Glomerular endothelial cell (primary cell): ENCODE measurements around the gene IL16. TPM values are rescaled to one million over a fixed set of nuclear protein-coding genes. Genes with fewer than 3 reads are reported as not detected.
"Not testable (repeated sequence)": the region's sequence is repeated elsewhere in the genome, so short reads cannot be mapped to it uniquely, and the experiment has no call there.

Experiments used
- DNase-seq: peaks from one replicate; pipeline ENCODE4 v3.0.0-alpha.2; 2011; ENCODE audit warnings: low read depth, low spot score; ENCODE audit errors: extremely low read depth
- total RNA-seq: library from RNA; depleted of rRNA; stranded (reverse); fragments of >200 nt; gene quantifications from 2 replicates; pipeline ENCODE4 v1.2.3, GENCODE V29; 2015

Gene IL16
- total RNA-seq, 1 donor from 2014 or later = 3.3 TPM

DNA sequence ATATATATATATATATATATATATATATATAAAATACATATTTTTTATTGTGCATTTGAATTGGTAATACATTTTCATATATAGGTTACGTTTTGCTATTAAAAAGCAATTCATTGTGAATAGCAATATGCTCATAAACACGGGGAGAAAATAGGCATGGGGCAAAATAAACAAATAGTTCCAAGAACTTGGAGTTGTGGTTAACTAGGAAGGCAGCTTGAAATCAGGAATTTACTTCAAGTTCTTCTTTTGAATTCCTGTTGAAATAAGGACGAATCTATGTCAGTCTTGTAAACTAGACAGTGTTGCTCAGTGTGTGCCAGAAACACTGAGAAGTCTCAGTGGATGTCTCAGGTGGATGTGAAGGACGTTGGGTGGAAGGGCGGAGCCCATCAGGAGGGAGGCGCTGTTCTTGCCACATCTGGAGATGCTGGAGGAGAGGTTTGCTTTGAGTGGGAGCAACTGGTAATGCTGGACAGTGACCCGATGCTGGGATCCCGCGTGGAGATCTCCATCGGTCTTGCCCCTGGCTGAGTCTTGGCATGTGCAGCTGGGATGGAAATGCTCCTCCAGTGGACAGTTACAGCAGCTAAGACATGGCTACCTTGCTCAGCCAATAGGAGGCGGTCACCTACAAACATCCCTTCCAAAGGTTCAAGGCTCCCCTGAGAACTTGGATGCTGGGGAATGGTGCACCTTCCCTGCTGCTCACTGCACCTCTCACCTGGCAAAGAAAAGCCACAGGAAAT lies 2.5 kb downstream of the IL16 start:
- no peak for DNase-seq

DNA sequence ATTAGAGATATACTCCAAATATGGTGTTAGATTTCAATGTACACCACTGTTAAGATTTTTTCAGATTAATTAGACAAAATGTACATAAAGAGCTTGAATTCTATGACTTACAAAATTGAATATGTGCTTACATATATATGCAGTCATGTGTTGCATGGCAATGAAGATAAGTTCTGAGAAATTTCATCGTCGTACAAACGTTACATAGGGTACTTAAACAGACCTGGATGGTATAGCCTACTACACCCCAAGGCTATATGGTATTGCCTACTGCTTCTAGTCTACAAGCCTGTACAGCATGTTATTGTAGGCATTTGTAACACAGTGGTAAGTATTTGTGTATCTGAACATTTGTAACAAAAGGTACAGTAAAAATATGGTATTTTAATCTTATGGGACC lies 9.3 kb downstream of the IL16 start:
- no peak for DNase-seq

DNA sequence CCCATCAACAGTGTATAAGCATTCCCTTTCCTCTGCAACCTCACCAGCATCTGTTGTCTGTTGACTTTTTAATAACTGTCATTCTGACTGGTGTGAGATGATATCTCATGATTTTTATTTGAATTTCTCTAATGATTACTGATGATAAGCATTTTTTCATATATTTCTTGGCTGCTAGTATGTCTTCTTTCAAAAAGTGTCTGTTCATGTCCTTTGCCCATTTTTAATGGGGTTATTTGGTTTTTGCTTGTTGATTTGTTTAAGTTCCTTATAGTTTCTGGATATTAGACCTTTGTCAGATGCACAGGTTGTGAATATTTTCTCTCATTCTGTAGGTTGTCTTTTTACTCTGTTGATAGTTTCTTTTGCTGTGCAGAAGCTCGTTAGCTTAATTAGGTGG lies 11.3 kb downstream of the IL16 start:
- DNase-seq = not testable (repeated sequence)

DNA sequence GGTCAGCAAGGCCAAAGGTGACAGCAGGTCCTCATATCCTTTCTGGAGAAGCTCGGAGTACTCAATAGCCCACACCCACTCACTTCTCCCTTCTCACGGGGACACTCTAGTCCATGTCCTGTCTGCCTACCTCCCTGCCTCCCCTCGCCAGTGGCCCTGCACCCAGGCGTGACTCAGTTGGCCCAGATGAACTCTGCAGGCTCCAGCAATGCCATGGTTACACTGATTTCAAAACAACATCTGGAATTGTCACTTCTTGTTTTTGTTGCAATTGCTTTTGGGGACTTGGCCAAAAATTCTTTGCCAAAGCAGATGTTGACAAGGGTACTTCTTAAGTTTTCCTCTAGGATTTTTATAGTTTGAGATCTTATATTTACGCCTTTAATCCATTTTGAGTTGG lies 13.0 kb downstream of the IL16 start:
- DNase-seq = no peak

DNA sequence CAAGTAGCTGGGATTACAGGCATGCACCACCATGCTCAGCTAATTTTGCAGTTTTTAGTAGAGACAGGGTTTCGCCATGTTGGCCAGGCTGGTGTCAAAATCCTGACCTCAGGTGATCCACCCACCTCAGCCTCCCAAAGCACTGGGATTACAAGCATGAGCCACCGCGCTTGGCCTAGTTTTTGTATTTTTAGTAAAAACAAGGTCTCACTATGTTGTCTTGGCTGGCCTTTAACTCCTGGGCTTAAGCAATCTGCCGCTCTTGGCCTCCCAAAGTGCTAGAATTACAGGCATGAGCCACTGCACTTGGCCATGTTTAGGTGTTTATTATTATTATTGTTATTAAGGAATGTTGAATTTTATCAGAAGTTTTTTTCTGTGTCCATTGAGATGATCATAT lies 14.7 kb downstream of the IL16 start:
- no peak for DNase-seq

DNA sequence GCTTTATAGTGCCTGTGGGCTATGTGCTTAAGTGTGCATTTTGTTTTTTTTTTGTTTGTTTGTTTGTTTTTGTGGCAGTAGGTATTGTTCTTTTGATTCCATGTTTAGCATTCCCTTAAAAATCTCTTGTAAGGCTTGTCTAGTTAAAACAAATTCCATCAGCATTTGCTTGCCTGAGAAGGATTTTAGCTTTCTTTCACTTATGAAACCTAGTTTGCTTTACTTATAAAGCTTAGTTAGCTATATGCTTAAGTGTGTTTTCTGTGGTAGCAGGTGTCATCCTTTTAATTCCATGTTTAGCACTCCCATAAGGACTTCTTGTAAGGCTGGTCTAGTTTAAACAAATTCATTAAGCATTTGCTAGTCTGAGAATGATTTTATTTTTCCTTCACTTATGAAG lies 17.3 kb downstream of the IL16 start:
- DNase-seq = no peak

DNA sequence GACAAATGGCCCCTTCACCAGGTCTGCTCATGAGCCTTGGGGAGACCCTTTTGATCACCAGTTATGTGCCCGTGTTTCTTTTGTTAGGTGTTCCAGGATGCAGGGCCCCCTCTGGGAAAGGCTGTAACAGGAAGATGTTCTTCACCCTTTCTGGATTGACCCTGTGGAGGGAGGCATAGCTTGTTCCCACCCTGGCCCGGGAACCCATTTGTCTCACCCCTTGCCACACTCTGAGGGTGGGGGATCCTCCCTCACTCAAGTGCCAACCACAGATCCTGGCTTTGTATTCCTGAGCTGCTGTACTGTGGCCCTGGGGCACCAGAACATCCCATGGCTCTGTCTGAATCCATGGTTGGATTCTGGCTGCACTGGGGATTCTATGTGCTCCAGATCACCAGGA lies 18.9 kb downstream of the IL16 start:
- DNase-seq = no peak

DNA sequence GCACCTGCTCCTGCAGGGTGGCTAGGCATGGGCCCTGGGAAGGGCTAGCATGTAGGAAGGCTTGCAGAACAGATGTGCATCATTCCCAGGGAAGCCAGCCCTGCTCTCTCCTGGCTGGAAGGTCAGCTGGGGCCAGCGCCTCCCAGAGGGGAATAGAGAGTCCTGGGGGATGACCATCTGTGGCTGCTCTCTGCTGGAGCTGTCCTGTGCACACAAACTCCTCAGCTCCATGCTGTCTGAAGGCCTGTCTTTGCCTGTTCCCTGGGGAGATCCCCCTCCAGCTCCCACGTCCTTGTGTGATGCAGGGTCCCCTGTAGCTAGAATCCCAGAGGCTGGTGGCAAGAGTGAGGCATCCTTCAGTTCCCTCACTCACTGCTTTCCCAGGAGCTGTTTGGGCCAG lies 19.3 kb downstream of the IL16 start:
- no peak for DNase-seq

DNA sequence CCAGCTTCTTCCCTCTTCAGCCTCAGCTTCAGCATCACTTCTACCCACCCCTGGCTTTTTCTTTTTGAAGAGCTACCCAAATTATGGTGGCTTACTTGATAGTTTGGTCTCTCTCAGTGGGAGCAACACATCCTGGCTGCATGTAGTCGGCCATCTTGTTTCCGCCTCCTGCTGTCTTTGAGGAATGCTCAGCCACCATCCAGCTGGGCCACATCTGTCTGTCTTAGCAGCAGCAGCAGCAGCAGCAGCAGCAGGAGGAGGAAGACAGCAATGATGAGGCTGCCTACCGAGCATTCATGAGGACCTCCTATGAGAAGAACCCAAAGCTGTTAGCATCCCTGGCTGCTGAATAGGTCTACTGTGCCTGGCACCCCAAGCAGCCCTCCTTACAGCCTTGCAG lies 19.7 kb downstream of the IL16 start:
- DNase-seq = no peak

DNA sequence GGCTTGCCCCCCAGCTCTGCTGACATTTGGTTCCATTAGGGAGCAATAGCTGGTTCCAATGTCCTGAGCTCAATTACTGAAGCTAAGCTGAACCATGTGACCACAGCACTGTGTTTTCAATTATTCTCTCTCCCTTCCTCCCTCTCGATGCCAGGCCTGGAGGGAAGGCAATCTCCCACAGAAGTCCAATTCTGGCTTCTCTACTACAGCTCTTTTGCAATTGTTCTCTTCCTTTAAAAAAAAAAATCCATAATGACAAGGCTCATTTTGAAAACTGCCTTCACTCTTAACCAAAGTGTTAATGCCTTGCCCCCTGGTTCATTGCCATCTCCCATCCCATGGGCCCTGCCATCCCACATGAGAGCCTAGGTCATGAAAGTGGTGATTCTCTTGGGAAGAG lies 24.8 kb downstream of the IL16 start:
- no peak for DNase-seq

DNA sequence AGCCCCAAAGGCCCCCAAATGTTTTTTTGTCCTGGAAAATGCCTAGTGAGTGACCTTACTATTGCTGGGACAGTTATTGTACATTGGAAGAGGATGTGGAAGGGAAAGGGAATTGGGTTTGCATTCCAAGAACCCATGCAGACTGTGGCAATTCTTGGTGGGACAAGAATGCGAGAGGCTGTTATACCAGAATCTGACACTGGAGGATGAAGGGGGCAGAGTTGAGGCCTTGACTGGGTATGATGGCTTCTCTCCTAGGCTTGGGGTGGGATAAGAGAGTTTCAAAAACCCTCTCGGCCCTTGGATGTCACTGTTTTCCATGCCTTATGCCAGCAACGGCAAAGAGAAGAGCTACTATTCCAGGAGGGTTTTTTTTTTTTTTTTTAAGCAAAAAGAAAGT lies 25.3 kb downstream of the IL16 start:
- DNase-seq = no peak

DNA sequence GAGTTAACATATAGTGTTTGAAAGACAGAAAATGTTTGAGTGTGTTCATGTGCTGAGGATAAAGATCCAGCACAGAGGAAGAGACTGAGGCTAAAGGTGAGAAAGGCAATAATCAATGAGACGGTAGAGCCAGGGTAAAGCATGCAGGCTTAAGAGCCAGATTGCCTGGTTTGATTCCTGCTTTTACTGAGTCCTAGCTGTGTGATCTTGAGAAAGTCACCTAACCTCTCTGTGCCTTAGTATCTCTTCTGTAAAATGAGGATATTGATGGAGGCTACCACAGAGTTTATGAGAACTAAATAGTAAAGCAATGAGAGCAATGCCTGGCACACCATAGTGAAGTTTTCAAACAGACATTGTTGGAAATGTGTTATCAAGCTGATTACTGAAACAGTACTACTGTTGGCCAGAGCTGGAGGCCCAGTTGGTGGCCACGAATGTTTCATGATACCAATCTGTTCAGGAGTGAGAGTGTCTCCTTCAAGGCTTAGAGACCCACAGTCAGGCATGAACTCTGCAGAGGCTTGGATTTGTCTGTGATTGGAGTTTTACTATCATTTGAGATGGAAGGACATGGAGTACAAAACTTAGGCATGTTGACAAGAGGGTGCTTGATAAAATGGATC lies 26.8 kb downstream of the IL16 start:
- no peak for DNase-seq

DNA sequence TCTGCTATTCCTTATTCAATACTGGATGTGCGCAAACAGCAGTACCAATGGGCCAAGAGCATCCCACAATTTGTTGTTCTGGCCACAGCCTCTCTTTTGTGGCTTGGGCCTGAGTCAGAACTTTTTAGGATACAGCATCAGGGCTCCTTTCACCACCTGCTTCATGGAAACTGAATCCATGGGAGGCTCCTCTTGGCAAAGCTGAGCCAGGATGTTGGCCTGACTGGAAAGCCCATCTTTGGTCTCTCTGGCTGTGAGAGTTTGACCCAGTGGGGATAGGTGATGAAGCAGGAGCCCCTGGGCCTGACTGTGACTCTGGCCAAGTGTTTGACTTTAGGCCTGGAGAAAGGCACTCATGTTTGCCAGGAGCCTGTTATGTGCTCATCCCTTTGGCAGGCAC lies 27.6 kb downstream of the IL16 start:
- no peak for DNase-seq

DNA sequence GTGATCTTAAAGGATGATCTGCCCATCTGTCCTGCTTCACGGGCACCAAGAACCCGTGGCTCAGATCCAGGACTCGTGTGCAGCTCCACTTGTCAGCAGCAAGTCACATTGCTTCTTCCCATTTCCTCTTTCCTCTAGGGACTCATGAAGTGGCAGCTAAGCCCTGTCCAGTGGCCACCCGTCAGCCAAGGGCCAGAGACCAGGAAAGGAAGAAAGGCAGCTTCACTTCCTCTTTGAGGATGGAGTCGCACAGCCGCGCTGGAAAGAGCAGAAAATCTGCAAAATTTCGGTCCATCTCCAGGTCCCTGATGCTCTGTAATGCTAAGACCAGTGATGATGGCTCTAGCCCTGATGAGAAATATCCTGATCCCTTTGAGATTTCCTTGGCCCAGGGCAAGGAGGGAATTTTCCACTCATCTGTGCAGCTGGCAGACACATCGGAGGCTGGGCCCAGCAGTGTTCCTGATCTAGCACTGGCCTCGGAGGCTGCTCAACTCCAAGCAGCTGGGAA lies 28.5 kb downstream of the IL16 start:
- DNase-seq = no peak

DNA sequence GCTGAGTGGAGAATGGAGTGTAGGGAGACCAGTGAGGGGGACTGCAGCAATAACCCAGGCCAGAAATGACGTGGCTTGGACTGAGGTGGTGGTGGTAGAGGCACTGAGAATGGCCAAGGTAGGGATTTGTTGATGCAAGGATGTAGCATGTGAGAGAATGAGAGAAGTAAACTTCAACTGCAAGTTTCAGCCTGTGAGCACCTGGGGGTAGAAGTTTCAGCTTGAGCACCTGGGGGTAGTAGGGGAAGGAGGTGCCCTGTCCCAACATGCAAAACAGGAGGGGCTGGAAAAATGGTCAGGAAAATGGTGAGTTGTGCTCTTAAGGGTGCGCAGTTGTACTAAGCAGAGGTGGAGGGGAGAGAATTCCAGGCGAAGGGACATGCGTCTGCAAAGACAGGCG lies 31.0 kb downstream of the IL16 start:
- no peak for DNase-seq

DNA sequence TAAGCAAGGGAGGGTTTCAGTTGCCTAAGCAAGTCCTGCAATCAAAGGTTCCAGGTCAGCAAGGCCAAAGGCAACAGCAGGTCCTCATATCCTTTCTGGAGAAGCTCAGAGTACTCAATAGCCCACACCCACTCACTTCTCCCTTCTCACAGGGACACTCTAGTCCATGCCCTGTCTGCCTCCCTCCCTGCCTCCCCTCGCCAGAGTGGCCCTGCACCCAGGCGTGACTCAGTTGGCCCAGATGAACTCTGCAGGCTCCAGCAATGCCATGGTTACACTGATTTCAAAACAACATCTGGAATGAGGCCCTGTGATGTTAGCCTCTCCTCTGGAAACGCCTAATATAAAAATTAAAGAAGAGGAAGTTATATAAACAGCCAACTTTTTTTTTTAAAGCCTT lies 32.9 kb downstream of the IL16 start:
- no peak for DNase-seq

DNA sequence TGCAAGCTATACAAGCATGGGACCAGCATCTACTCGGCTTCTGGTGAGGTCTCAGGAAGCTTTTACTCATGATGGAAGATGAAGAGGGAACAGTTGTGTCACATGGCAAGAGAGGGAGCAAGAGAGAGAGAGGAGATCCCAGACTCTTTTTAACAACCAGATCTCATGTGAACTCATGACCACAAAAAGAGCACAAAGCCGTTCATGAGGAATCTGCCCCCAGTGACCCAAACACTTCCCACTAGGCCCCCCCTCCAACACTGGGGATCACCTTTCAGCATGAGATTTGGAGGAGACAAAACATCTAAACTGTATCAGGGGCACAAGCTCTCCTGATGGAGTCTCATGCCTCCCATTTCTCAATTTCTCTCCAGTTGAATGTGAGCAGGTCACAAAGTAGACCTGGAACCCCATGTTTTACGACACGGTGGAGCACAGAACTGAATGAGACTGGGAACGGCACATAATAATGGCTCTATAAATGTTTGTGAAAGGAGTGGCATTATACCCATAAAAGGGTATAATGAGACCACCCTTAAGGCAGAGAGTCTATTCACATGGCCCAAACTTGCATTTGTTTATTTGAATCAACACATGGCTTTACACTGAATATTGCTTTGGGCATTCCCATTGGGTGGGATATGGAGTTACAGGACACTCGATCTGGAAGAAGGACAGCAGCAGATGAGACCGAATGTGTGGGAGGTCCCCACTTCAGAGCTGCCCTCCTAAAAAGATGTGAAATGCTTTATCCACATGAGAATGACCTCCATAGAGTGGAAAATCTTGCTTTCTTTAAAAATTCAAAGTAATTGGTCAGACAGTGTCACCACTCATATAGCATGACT lies 38.8 kb downstream of the IL16 start:
- DNase-seq = no peak

DNA sequence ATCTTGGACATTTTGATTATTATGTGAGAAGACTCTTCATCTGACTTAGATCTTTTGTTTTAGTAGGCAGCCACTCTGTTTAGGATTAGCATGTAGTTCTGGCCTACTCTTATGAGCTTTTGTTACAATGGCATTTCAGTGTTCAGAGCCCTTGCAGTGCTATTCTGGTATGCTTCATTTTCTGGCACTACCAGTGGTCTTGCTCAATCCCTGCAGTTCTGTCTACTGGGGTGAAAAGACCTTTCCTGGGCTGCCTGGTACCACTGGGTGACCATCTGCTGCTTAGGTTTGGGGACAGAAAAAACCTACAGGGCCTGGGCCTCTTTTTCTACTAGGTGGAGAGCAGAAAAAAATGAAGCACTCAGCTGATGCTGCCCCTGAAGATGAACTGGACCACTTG lies 42.5 kb downstream of the IL16 start:
- DNase-seq = no peak

DNA sequence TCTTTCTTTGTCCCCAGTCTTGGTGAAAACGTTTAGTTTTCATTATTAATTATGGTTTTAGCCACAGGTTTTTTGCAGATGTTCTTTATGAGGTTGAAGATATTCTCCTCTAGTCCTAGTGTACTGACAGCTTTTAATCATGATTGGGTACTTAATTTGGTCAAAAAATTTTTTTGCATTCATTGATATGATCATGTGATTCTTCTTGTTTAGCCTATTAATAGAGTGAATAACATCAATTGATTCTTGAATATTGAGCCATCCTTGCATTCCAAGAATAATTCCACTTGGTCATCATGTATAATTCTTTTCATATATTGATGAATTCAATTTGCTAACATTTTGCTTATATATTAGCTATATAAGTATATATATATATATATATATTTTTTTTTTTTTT lies 46.1 kb downstream of the IL16 start:
- no peak for DNase-seq

DNA sequence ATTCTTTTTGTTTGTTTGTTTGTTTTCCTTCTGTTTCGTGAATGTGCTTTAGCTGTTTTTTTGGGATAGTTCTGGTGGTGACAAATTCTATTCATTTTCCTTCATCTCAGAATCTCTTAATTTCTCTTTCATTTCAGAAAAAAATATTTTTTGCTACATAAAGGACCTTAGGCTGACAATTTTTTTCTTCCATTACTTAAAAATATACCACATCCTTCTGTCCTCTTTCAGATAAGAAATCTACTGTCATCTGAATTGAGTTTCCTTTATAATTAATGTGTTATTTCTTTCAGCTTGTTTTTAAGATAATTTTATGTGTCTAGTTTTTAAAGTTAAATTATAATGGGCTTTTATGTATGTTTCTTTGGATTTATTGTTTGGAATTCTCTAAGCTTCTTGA lies 47.6 kb downstream of the IL16 start:
- DNase-seq = no peak

DNA sequence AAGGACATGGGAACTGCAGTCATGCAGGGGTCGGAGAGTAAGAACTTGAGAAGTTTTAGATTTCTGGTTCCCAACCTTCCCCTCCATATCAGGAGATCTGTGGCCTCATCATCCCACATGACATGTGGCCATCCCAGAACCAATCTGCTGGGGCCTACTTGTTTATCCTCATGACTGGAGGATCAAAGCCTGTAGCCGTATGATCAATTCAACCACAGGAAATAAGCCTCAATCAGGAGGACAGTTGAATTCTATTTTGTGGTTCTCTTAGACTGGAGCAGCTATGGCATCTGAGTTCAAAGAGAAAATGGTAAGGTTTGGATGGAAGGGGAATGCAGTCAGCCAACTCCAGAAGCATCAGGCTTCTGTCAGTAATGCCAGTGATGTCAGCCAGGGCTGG lies 57.2 kb downstream of the IL16 start:
- DNase-seq = no peak
